Upper lobe of right lung (tissue), 1 donor: ENCODE results near the gene CORIN. TPM values are rescaled to one million over a fixed set of nuclear protein-coding genes. Genes with fewer than 3 reads are reported as not detected.

Experiments
- ATAC-seq: fragments of 200-7000 bp; cut with Tn5 transposase; one replicate; pipeline ENCODE4 v1.9.1; 2020; ENCODE audit warnings: mild to moderate bottlenecking, moderate library complexity
- DNase-seq: peaks from one replicate; pipeline ENCODE4 v3.0.0-alpha.2; 2020
- H3K27ac ChIP-seq: fragments of 200-600 bp; one replicate; pipeline ENCODE4 v1.8.0; 2022
- H3K27me3 ChIP-seq: fragments of 200-600 bp; one replicate; pipeline ENCODE4 v1.8.0; 2022; ENCODE audit warnings: mild to moderate bottlenecking
- H3K36me3 ChIP-seq: fragments of 200-600 bp; one replicate; pipeline ENCODE4 v1.8.0; 2022
- H3K4me1 ChIP-seq: fragments of 200-600 bp; one replicate; pipeline ENCODE4 v1.8.0; 2022
- H3K4me3 ChIP-seq: fragments of 200-600 bp; one replicate; pipeline ENCODE4 v1.8.0; 2022; ENCODE audit warnings: mild to moderate bottlenecking
- H3K9me3 ChIP-seq: fragments of 200-600 bp; one replicate; pipeline ENCODE4 v1.8.0; 2022
- CTCF ChIP-seq: fragments of 200-600 bp; IDR thresholded peaks from one replicate; pipeline ENCODE4 v1.8.0; 2022; ENCODE audit warnings: antibody characterized with exemption
- intact Hi-C: fragments of 100-400 bp; cut with DNase I; formaldehyde crosslinking; loops from one replicate; pipeline ENCODE4 v1.11.0; 2022
- total RNA-seq: library from RNA; stranded (reverse); fragmentation: NEBNext Ultra II Directional; extraction: Animal tissue kit (Norgen Biotek cat#: 25700); gene quantifications from one replicate; pipeline ENCODE4 v1.2.1, GENCODE V29; 2021
- donor health status: DM: no; HTN: yes; CAD: no; lungs with severe emphysema.

CORIN gene
- total RNA-seq, 1 donor from 2014 or later, result 3.7 TPM

GRCh38 chr4:47840291-47840690 is 2.4 kb upstream of the CORIN start:
- H3K36me3 ChIP-seq, result peaks cover 5% of the 10 kb centered on the region
- H3K4me3 ChIP-seq, result no peak overlapping the region
- H3K27ac ChIP-seq, result no peak overlapping the region
- TF ChIP-seq CTCF, result no peak
- peaks cover 28% of the 10 kb centered on the region for H3K4me1 ChIP-seq
- intact Hi-C loops, result no loop called here
- H3K27me3 ChIP-seq, result no peaks in the 10 kb centered on the region
- H3K9me3 ChIP-seq, result no peaks in the 10 kb centered on the region
- DNase-seq, result no peak
- no peak for ATAC-seq

GRCh38 chr4:47839259-47839658 is 1.4 kb upstream of the CORIN start:
- ATAC-seq (no peak), DNase-seq (no peak)
- intact Hi-C loops, result no loop called here
- no peak overlapping the region for H3K27ac ChIP-seq
- no peaks in the 10 kb centered on the region for H3K27me3 ChIP-seq
- peaks cover 30% of the 10 kb centered on the region for H3K4me1 ChIP-seq
- H3K36me3 ChIP-seq, result peaks cover 5% of the 10 kb centered on the region
- peak; percentile 39 for TF ChIP-seq CTCF
- H3K4me3 ChIP-seq, result no peak overlapping the region
- no peaks in the 10 kb centered on the region for H3K9me3 ChIP-seq

GRCh38 chr4:47838445-47838844 is 578 bp upstream of the CORIN start:
- Histone ChIP-seq H3K27ac (no peak overlapping the region), H3K9me3 (no peaks in the 10 kb centered on the region), H3K4me3 (no peak overlapping the region), H3K36me3 (no peaks in the 10 kb centered on the region), H3K4me1 (peaks cover 30% of the 10 kb centered on the region), H3K27me3 (no peaks in the 10 kb centered on the region)
- ATAC-seq, result no peak
- no peak for TF ChIP-seq CTCF
- DNase-seq, result no peak
- intact Hi-C loops, result no loop called here

GRCh38 chr4:47837094-47837907 is 566 bp downstream of the CORIN start:
- TF ChIP-seq CTCF, result no peak
- H3K4me1 ChIP-seq, result peaks cover 30% of the 10 kb centered on the region
- DNase-seq, result peak; percentile 78
- H3K36me3 ChIP-seq, result no peaks in the 10 kb centered on the region
- H3K27me3 ChIP-seq, result no peaks in the 10 kb centered on the region
- intact Hi-C loops, result no loop called here
- H3K9me3 ChIP-seq, result no peaks in the 10 kb centered on the region
- no peak overlapping the region for H3K27ac ChIP-seq
- peak; percentile 74 for ATAC-seq
- H3K4me3 ChIP-seq, result peak overlapping the region; percentile 59

GRCh38 chr4:47836641-47837093 is 1.2 kb downstream of the CORIN start:
- Histone ChIP-seq H3K27me3 (no peaks in the 10 kb centered on the region), H3K27ac (no peak overlapping the region), H3K4me3 (peak overlapping the region; percentile 59), H3K4me1 (peaks cover 30% of the 10 kb centered on the region), H3K9me3 (no peaks in the 10 kb centered on the region), H3K36me3 (no peaks in the 10 kb centered on the region)
- DNase-seq (peak; percentile 89), ATAC-seq (peak; percentile 96)
- intact Hi-C loops, result no loop called here
- peak; percentile 69 for TF ChIP-seq CTCF
